Naive B cell (primary cell): ENCODE measurements around the gene MCF2L. TPM values are rescaled to one million over a fixed set of nuclear protein-coding genes. Genes with fewer than 3 reads are reported as not detected.

Source experiments
- ATAC-seq, 2 donors: fragments of 150-1000 bp; cut with Tn5 transposase; 2 replicates each; pipeline ENCODE4 v1.10.0; 2021; ENCODE audit warnings: low read depth in 2 of 2, mild to moderate bottlenecking in 2 of 2, moderate library complexity in 2 of 2
- DNase-seq: peaks from one replicate; pipeline ENCODE4 v3.0.0; 2022
- H3K27ac Mint-ChIP-seq, 6 donors: one replicate each; pipeline ENCODE4 v1.8.0; 2020 to 2022; ENCODE audit warnings: mild to moderate bottlenecking in 6 of 6, mixed read lengths in 6 of 6, moderate library complexity in 5 of 6, inconsistent platforms in 2 of 6
- H3K27me3 Mint-ChIP-seq, 3 donors: one replicate each; pipeline ENCODE4 v1.8.0; 2021 to 2022; ENCODE audit warnings: mixed read lengths in 3 of 3, mild to moderate bottlenecking in 1 of 3
- H3K36me3 Mint-ChIP-seq, 2 donors: one replicate each; pipeline ENCODE4 v1.8.0; 2020 to 2022; ENCODE audit warnings: mixed read lengths in 2 of 2, inconsistent platforms in 1 of 2, mild to moderate bottlenecking in 1 of 2
- H3K4me1 Mint-ChIP-seq, 3 donors: one replicate each; pipeline ENCODE4 v1.8.0; 2020 to 2022; ENCODE audit warnings: mixed read lengths in 3 of 3, inconsistent platforms in 1 of 3, mild to moderate bottlenecking in 1 of 3, moderate library complexity in 1 of 3
- H3K4me3 Mint-ChIP-seq, 8 donors: one replicate each; pipeline ENCODE4 v1.8.0; 2020 to 2022; ENCODE audit warnings: mild to moderate bottlenecking in 8 of 8, mixed read lengths in 8 of 8, moderate library complexity in 8 of 8, inconsistent platforms in 2 of 8
- H3K9me3 Mint-ChIP-seq, 7 donors: one replicate each; pipeline ENCODE4 v1.8.0; 2020 to 2022; ENCODE audit warnings: mixed read lengths in 7 of 7, mild to moderate bottlenecking in 5 of 7, inconsistent platforms in 2 of 7, moderate library complexity in 1 of 7
- polyA plus RNA-seq, 6 donors: library from polyadenylated mRNA; unstranded; fragments of 300-500 nt; fragmentation: Illumina TruSeq; gene quantifications; one replicate each; pipeline ENCODE4 v1.2.3, GENCODE V29; 2021; ENCODE audit warnings: low read depth in 6 of 6

Gene MCF2L
- polyA plus RNA-seq, 6 donors from 2014 or later, result 2.1 to 4.7 (median 4.2) TPM

- Mint-ChIP-seq H3K27ac (no peak overlapping the region), H3K36me3 (peaks cover 0 to 8% of the 10 kb centered on the region in 2 donors), H3K4me1 (peaks cover 8 to 21% (median 17%) of the 10 kb centered on the region in 3 donors), H3K9me3 (no peaks in the 10 kb centered on the region), H3K27me3 (peaks cover 0 to 6% (median 0%) of the 10 kb centered on the region in 3 donors), H3K4me3 (no peak overlapping the region)
- no peak for ATAC-seq
- DNase-seq, result no peak
Observed at GRCh38 chr13:112981451-112981850, 12.4 kb downstream of the MCF2L start.

DNA sequence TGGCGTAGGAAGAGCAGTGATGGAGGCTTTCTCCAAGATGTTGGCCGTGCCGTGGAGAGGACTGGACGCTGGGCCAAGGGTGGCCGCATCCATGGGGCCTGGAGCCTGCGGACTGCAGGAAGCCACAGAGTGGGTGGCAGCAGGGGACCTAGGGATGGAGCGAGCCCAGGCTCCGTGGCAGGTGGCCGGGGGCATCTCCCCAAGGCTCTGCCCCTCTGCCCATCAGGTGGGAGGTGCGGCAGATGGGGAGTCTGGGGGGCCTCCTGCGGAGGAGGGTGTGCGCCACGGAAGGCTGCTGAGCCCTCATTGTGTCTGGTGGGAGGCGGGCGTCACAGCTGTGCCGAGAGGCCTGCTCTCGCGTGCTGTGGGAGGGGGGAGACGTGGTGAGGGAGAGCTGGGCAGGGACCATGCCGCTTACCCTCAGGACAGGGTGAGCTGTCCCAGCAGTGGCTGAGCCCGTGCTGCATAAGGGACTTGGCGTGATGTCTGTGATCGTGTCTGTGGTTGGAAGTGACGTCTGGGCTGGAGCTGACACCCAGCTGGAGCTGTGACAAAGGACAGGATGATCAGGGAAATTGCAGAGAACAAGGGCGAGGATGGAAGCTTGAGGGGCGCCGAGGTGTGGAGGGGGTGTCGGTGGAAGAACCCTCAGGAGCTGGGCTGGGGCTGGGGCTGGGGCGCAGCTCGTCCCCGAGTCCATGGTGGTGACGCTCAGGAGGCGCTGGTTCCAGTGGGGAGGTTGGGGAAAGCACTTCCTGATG lies 13.4 kb downstream of the MCF2L start:
- Mint-ChIP-seq H3K27ac (peak overlapping the region in 3 of 6 donors; percentile 10 to 80 (median 62)), H3K36me3 (peaks cover 0 to 2% of the 10 kb centered on the region in 2 donors), H3K4me3 (no peak overlapping the region), H3K9me3 (no peaks in the 10 kb centered on the region), H3K4me1 (peaks cover 8 to 21% (median 17%) of the 10 kb centered on the region in 3 donors), H3K27me3 (peaks cover 0 to 6% (median 0%) of the 10 kb centered on the region in 3 donors)
- ATAC-seq (no peak), DNase-seq (no peak)

DNA sequence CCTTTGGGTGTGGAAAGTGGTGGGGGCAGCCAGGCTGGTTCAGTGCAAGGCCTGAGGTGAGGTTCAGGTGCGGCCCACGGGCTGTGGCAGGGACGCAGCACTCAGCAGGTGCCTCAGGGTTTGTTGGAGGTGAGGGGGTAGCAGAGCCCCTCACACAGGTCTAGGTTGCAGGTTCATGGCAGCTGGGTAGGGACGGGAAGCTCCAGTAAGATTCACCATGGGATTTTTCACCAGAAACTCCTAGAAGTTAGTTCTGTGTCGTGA lies 14.0 kb downstream of the MCF2L start:
- peaks cover 8 to 21% (median 17%) of the 10 kb centered on the region in 3 donors for H3K4me1 Mint-ChIP-seq
- H3K27me3 Mint-ChIP-seq, result peaks cover 0 to 6% (median 0%) of the 10 kb centered on the region in 3 donors
- no peaks in the 10 kb centered on the region for H3K36me3 Mint-ChIP-seq
- ATAC-seq, result no peak
- DNase-seq, result no peak
- H3K27ac Mint-ChIP-seq, result no peak overlapping the region
- no peak overlapping the region for H3K4me3 Mint-ChIP-seq
- H3K9me3 Mint-ChIP-seq, result no peaks in the 10 kb centered on the region

DNA sequence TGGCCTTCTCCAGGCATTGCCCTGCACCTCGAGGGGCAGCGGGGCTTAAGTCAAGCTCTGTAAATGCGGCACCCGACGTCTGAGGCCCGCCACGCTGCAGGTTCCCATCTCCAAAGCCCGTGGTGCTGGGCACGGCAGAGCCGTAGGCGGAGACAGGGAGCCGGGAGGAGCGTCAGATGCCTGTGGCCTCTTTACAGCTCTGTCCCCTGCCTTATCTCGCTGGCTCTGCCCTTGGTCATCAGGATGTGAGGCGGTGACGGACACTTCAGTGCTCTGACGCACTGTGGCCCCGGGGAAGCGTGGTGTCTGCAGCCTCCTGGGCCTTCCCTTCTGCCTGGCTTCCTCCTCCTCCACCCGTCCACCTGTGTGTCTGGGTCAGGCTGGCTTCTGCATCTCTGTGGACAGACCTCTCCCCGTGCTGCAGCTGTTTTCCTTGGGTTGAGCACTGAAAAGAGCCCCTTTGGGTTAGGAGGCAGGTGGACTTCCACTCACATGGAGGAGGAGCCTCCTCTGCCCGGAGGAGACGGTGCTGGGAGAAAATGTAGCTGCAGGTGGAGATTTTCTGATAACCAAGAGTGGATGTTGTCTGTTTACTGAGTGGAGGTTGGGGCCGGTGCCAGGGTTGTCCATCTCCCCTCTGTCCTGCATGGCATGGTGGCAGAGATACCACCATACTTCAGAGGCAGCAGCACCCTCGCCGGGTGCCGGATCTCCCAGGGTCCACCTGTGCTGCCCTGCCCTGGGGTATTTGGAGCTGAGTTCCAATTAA lies 14.6 kb downstream of the MCF2L start:
- Mint-ChIP-seq H3K36me3 (no peaks in the 10 kb centered on the region), H3K4me3 (no peak overlapping the region), H3K4me1 (peaks cover 8 to 21% (median 17%) of the 10 kb centered on the region in 3 donors), H3K27ac (no peak overlapping the region), H3K9me3 (no peaks in the 10 kb centered on the region), H3K27me3 (peaks cover 0 to 6% (median 0%) of the 10 kb centered on the region in 3 donors)
- DNase-seq (no peak), ATAC-seq (no peak)

DNA sequence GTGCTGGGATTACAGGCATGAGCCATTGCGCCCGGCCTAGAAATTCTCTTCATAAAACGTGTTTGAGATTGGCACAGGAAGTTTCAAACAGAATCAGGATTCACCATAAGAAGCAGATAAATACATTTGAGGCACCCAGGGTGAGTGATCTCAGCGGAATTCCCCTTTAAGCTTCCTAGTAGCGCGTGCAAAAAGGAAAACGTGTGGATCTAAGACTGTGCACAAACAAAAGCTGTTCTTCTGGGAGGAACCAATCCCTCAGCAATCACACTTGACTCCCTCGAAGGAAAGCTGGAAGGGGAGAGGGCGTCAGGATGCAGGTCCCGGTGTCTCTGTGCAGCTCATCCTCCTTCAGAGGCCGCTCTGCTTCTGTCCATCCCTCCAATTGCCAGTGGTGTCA lies 15.5 kb downstream of the MCF2L start:
- DNase-seq (no peak), ATAC-seq (no peak)
- Mint-ChIP-seq H3K27ac (no peak overlapping the region), H3K4me3 (no peak overlapping the region), H3K9me3 (peaks cover 0 to under 1% (median 0%) of the 10 kb centered on the region in 7 donors), H3K27me3 (peaks cover 0 to 6% (median 0%) of the 10 kb centered on the region in 3 donors), H3K4me1 (peaks cover 8 to 17% (median 13%) of the 10 kb centered on the region in 3 donors), H3K36me3 (peaks cover 0 to 1% of the 10 kb centered on the region in 2 donors)

GRCh38 chr13:112984954-112985802 lies 16.2 kb downstream of the MCF2L start:
- no peak for DNase-seq
- no peak for ATAC-seq
- H3K4me3 Mint-ChIP-seq, result peak overlapping the region in 1 of 8 donors; percentile 47
- no peak overlapping the region for H3K27ac Mint-ChIP-seq
- H3K36me3 Mint-ChIP-seq, result peaks cover 0 to 6% of the 10 kb centered on the region in 2 donors
- peaks cover 8 to 18% (median 14%) of the 10 kb centered on the region in 3 donors for H3K4me1 Mint-ChIP-seq
- peaks cover 0 to 6% (median 1%) of the 10 kb centered on the region in 7 donors for H3K9me3 Mint-ChIP-seq
- peaks cover 0 to 6% (median 0%) of the 10 kb centered on the region in 3 donors for H3K27me3 Mint-ChIP-seq

DNA sequence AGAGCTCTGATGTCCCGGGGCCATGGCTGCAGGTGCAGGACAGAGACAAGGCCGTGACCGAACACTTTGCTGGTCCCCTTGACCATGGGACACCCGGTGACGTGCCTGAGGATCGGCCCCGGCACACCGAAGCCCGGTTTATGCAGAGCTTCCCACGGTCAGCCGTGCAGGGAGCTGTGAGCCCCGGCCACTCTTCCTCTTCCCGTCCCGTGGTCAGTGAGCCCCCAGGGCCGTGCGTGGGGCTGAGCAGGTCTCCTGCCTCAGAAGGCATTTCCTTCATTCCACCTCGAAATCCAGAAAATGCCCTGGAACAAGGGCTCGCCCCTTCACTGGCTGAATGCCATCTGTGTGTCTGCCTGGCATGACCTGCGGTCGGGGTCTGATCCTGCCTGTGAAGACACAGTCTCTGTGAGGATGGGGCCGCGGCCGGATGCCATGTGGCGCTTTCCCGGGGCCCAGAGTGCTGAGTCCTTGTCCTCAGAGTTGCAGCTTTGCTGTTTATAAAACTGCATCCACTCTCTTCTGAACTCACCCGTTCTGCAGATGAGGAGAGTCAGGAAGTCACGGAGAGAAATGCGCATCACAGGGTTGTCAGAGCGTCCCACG lies 16.9 kb downstream of the MCF2L start:
- Mint-ChIP-seq H3K27me3 (peaks cover 0 to 6% (median 0%) of the 10 kb centered on the region in 3 donors), H3K4me3 (no peak overlapping the region), H3K36me3 (peaks cover 0 to 6% of the 10 kb centered on the region in 2 donors), H3K27ac (no peak overlapping the region), H3K4me1 (peaks cover 8 to 18% (median 9%) of the 10 kb centered on the region in 3 donors), H3K9me3 (peaks cover 0 to 6% (median 1%) of the 10 kb centered on the region in 7 donors)
- DNase-seq (no peak), ATAC-seq (no peak)

DNA sequence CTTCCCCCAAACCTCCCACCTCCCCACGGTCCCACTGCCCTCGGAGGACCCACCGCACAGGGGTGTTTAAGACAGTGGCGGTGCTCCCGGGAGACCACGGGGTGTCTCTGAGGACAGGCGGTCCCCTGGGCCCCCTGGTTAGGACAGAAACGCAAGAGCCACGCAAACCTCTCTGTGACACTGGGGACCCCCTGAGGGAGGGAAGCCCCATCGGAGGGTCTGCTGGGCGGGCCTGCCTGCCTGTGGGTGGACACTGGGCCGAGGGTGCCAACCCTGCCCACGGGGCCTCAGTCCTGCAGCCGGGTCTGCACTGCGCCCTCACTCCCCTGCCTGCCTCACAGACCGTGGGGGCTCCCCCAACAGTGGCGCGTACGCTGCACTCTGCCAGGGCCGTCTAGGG lies 17.5 kb downstream of the MCF2L start:
- H3K36me3 Mint-ChIP-seq, result peaks cover 0 to 6% of the 10 kb centered on the region in 2 donors
- H3K27ac Mint-ChIP-seq, result no peak overlapping the region

DNA sequence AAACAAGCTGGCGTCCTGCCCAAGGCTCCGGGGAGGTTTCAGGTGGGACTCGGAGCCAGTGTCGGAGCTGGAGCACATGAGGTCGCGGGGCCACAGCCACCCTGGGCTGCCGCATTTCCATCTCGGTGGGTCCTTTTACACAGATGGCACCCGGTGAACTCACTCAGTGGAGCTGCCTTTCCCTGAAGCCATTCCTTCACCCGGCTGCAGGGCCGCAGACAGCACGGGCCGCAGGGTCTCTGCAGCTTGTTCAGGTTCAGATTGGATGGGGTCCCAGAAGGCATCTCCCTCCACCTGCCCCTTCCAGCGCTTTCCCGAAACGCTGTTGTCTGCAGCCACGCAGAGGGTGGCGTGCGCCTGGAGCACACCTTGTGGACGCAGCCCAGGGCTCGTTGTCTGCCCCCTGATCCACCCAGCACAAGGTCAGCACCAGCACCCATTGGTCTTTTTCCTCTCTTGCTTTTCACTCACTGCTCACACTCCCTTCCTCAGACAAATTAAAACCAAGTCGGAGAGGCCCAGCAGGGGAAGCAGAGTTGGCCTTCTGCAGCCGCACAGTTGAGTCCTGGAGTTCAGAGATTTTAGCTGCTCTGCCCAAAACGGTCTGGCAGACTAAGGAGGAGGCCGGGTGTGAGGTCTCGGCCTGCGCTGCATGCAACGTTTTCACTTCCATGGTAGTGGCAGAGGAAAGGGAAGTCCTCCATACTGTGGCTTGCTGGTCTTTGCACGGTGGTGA lies 18.1 kb downstream of the MCF2L start:
- H3K4me1 Mint-ChIP-seq, result peaks cover 8 to 19% (median 9%) of the 10 kb centered on the region in 3 donors
- DNase-seq (no peak), ATAC-seq (no peak)
- peaks cover 0 to 6% (median 0%) of the 10 kb centered on the region in 3 donors for H3K27me3 Mint-ChIP-seq
- peaks cover 0 to 6% (median 1%) of the 10 kb centered on the region in 7 donors for H3K9me3 Mint-ChIP-seq
- no peak overlapping the region for H3K4me3 Mint-ChIP-seq
- no peak overlapping the region for H3K27ac Mint-ChIP-seq
- H3K36me3 Mint-ChIP-seq, result peaks cover 0 to 6% of the 10 kb centered on the region in 2 donors

More for the DNA sequence above, 17.5 kb downstream of the MCF2L start:
- ATAC-seq, result no peak
- Mint-ChIP-seq H3K9me3 (peaks cover 0 to 6% (median 1%) of the 10 kb centered on the region in 7 donors), H3K27me3 (peaks cover 0 to 6% (median 0%) of the 10 kb centered on the region in 3 donors), H3K4me1 (peaks cover 8 to 18% (median 9%) of the 10 kb centered on the region in 3 donors), H3K4me3 (no peak overlapping the region)
- DNase-seq, result no peak

GRCh38 chr13:112987682-112988024 lies 18.6 kb downstream of the MCF2L start:
- no peak for DNase-seq
- no peak for ATAC-seq
- peaks cover 0 to 6% (median 1%) of the 10 kb centered on the region in 7 donors for H3K9me3 Mint-ChIP-seq
- peaks cover 6 to 21% (median 8%) of the 10 kb centered on the region in 3 donors for H3K4me1 Mint-ChIP-seq
- no peak overlapping the region for H3K27ac Mint-ChIP-seq
- peaks cover 0 to 6% of the 10 kb centered on the region in 2 donors for H3K36me3 Mint-ChIP-seq
- peaks cover 0 to 3% (median 0%) of the 10 kb centered on the region in 3 donors for H3K27me3 Mint-ChIP-seq
- H3K4me3 Mint-ChIP-seq, result no peak overlapping the region

DNA sequence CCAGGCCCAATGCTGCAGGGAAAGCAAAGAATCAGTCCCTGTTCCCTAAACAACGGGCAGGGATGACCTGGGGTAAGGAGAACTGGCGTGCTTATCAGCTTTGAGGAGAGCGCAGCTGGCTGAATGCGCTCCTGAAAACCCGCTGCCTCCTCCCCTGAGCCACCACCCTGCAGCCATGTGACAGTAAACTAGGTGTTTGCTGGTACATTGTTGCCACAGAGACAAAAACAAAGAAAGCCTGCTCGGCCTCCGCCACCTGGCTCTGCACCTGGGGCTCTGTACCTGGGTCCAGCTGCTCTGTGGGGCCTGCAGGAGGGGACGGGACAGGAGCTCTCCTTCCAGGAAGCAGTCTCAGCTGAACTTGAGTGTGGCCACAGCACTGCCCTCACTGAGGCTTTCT lies 21.8 kb downstream of the MCF2L start:
- H3K36me3 Mint-ChIP-seq, result peaks cover 0 to 6% of the 10 kb centered on the region in 2 donors
- peaks cover 0 to 5% (median 0%) of the 10 kb centered on the region in 3 donors for H3K27me3 Mint-ChIP-seq
- DNase-seq (no peak), ATAC-seq (no peak)
- H3K27ac Mint-ChIP-seq, result no peak overlapping the region
- peaks cover 4 to 14% (median 10%) of the 10 kb centered on the region in 3 donors for H3K4me1 Mint-ChIP-seq
- H3K9me3 Mint-ChIP-seq, result peaks cover 0 to 6% (median 3%) of the 10 kb centered on the region in 7 donors
- no peak overlapping the region for H3K4me3 Mint-ChIP-seq

- H3K4me3 Mint-ChIP-seq, result no peak overlapping the region
- no peak for ATAC-seq
- H3K9me3 Mint-ChIP-seq, result peaks cover 0 to 6% (median 3%) of the 10 kb centered on the region in 7 donors
- peaks cover 4 to 14% (median 6%) of the 10 kb centered on the region in 3 donors for H3K4me1 Mint-ChIP-seq
- no peak overlapping the region for H3K27ac Mint-ChIP-seq
- DNase-seq, result no peak
- H3K27me3 Mint-ChIP-seq, result peaks cover 0 to 5% (median 0%) of the 10 kb centered on the region in 3 donors
- H3K36me3 Mint-ChIP-seq, result peaks cover 0 to 6% of the 10 kb centered on the region in 2 donors
Observed at GRCh38 chr13:112991609-112992008, 22.6 kb downstream of the MCF2L start.
